GM12878 (cell line): Measurements from ENCODE around the gene KCNIP3. TPM values are rescaled to one million over a fixed set of nuclear protein-coding genes. Genes with fewer than 3 reads are reported as not detected.

ENCODE experiments used
- ATAC-seq: fragments of 200-7000 bp; cut with Tn5 transposase; 3 replicates; pipeline ENCODE4 v1.9.1; 2020; ENCODE audit warnings: mild to moderate bottlenecking, moderate library complexity
- BruUV-seq: library from RNA; stranded (reverse); fragments of 400-500 nt; replicated peaks from 2 replicates; lab custom pipeline; 2021; lab: Mats Ljungman, UMichigan
- CTCF ChIA-PET: fragments of 300-600 bp; sonication (Branson Sonifier 250); formaldehyde crosslinking; extraction: SDS; loops from one replicate; lab custom pipeline; 2021; ENCODE audit warnings: inconsistent platforms; lab: Yijun Ruan, JAX
- POLR2A ChIA-PET: fragments of 350-600 bp; formaldehyde crosslinking; extraction: SDS; loops from one replicate; lab custom pipeline; 2021; ENCODE audit warnings: inconsistent platforms; lab: Charles Lee
- RAD21 ChIA-PET: fragments of 300-600 bp; sonication (Branson Sonifier 250); formaldehyde crosslinking; loops from one replicate; lab custom pipeline; 2023; ENCODE audit warnings: antibody characterized with exemption; ENCODE audit not compliant: unreplicated experiment; lab: Charles Lee
- SMC1A ChIA-PET: fragments of 300-600 bp; sonication (Branson Sonifier 250); formaldehyde crosslinking; loops from one replicate; lab custom pipeline; 2023; ENCODE audit not compliant: unreplicated experiment, uncharacterized antibody; lab: Charles Lee
- DNase-seq: peaks from one replicate; pipeline ENCODE4 v3.0.0-alpha.2; 2011; ENCODE audit warnings: low read depth, low spot score
- FAIRE-seq: peaks from 3 replicates; lab custom pipeline; 2011; peaks lifted over from hg19 to GRCh38; lab: Jason Lieb, UNC
- H2AFZ ChIP-seq: 2 replicates; pipeline ENCODE4 v1.6.0; 2011; ENCODE audit warnings: low read depth, low read length, control low read depth; ENCODE audit not compliant: control insufficient read depth
- H3K27ac ChIP-seq: 2 replicates; pipeline ENCODE4 v1.5.1; 2011; ENCODE audit warnings: control low read depth; ENCODE audit not compliant: control insufficient read depth, insufficient read depth
- H3K27me3 ChIP-seq, 2 experiments: replicated peaks in 1 of 2; 2 replicates each; pipeline versions ENCODE4 v1.6.0 to v1.6.1; 2011; ENCODE audit warnings: low read length in 1 of 2; ENCODE audit not compliant: control insufficient read depth in 2 of 2, insufficient read depth in 2 of 2
- H3K36me3 ChIP-seq, 2 experiments: 2 replicates each; pipeline ENCODE4 v1.5.1; 2011; ENCODE audit warnings: low read length in 1 of 2; ENCODE audit not compliant: control insufficient read depth in 2 of 2, insufficient read depth in 2 of 2
- H3K4me1 ChIP-seq: 2 replicates; pipeline ENCODE4 v1.6.1; 2011; ENCODE audit warnings: mild to moderate bottlenecking, low read length, moderate library complexity, mixed read lengths; ENCODE audit not compliant: control insufficient read depth, insufficient read depth
- H3K4me2 ChIP-seq: 2 replicates; pipeline ENCODE4 v1.6.0; 2011; ENCODE audit warnings: control low read depth; ENCODE audit not compliant: control insufficient read depth, insufficient read depth
- H3K4me3 ChIP-seq: fragments of 200-600 bp; sonication (generic); 2 replicates; pipeline ENCODE4 v1.5.1; 2016
- H3K79me2 ChIP-seq: 2 replicates; pipeline ENCODE4 v1.6.0; 2011; ENCODE audit warnings: low read length; ENCODE audit not compliant: control insufficient read depth, insufficient read depth
- H3K9ac ChIP-seq: 2 replicates; pipeline ENCODE4 v1.8.0; 2011; ENCODE audit warnings: low read length, control low read depth, mixed read lengths; ENCODE audit not compliant: control insufficient read depth, insufficient read depth
- H3K9me3 ChIP-seq: replicated peaks from 3 replicates; pipeline ENCODE4 v1.5.1; 2011; ENCODE audit warnings: mild to moderate bottlenecking, low read length; ENCODE audit not compliant: control insufficient read depth, insufficient read depth
- H4K20me1 ChIP-seq: 2 replicates; pipeline ENCODE4 v1.6.0; 2011; ENCODE audit not compliant: control insufficient read depth, insufficient read depth
- CBFB ChIP-seq: IDR thresholded peaks from 2 replicates; pipeline ENCODE4 v1.6.1; 2016; ENCODE audit warnings: antibody characterized with exemption, low read depth
- CHD1 ChIP-seq: IDR thresholded peaks from 2 replicates; pipeline ENCODE4 v1.6.1; 2012; ENCODE audit warnings: low read depth, low read length, improper control_type of control experiment
- CREB1 ChIP-seq: IDR thresholded peaks from 2 replicates; pipeline ENCODE4 v1.6.1; 2012; ENCODE audit warnings: low read depth, mild to moderate bottlenecking, inconsistent platforms
- GABPA ChIP-seq: IDR thresholded peaks from 2 replicates; pipeline ENCODE4 v1.6.1; 2014; ENCODE audit warnings: antibody characterized with exemption, low read depth, mild to moderate bottlenecking, inconsistent platforms
- HDAC6 ChIP-seq: fragments of 200-600 bp; sonication (generic); IDR thresholded peaks from one replicate; pipeline ENCODE4 v1.8.0; 2017; ENCODE audit warnings: antibody characterized with exemption; ENCODE audit not compliant: unreplicated experiment
- IKZF1 ChIP-seq: fragments of 450-650 bp; conservative IDR thresholded peaks from 2 replicates; pipeline ENCODE4 v1.6.1; 2017; ENCODE audit warnings: antibody characterized with exemption, mild to moderate bottlenecking
- IKZF2 ChIP-seq, 2 experiments: fragments of 450-650 bp; IDR thresholded peaks; 2 replicates each; pipeline ENCODE4 v1.6.1; 2017; ENCODE audit warnings: mild to moderate bottlenecking in 2 of 2, moderate library complexity in 2 of 2
- JUNB ChIP-seq: IDR thresholded peaks from 2 replicates; pipeline ENCODE4 v1.6.1; 2016; ENCODE audit warnings: antibody characterized with exemption, mild to moderate bottlenecking
- MTA2 ChIP-seq: fragments of 450-650 bp; IDR thresholded peaks from 2 replicates; pipeline ENCODE4 v1.6.1; 2016; ENCODE audit warnings: low read depth, mild to moderate bottlenecking, moderate library complexity
- RAD51 ChIP-seq: fragments of 450-650 bp; IDR thresholded peaks from 2 replicates; pipeline ENCODE4 v1.6.1; 2016; ENCODE audit warnings: moderate library complexity, mild to moderate bottlenecking, inconsistent platforms
- RB1 ChIP-seq: fragments of 450-650 bp; formaldehyde crosslinking; IDR thresholded peaks from 2 replicates; pipeline ENCODE4 v1.6.1; 2017; ENCODE audit warnings: mild to moderate bottlenecking, borderline replicate concordance
- RBBP5 ChIP-seq: fragments of 200-600 bp; sonication (generic); conservative IDR thresholded peaks from 2 replicates; pipeline ENCODE4 v1.6.1; 2016
- SIN3A ChIP-seq: IDR thresholded peaks from 2 replicates; pipeline ENCODE4 v1.6.1; 2012; ENCODE audit warnings: low read depth, low read length, improper control_type of control experiment
- SREBF2 ChIP-seq: IDR thresholded peaks from 2 replicates; pipeline ENCODE4 v1.6.1; 2012; ENCODE audit warnings: mild to moderate bottlenecking, low read length
- SRF ChIP-seq, 2 experiments: IDR thresholded peaks; 2 replicates each; pipeline ENCODE4 v1.6.1; 2011; ENCODE audit warnings: low read depth in 2 of 2, low read length in 2 of 2, mild to moderate bottlenecking in 1 of 2, moderate library complexity in 1 of 2
- SUPT20H ChIP-seq: IDR thresholded peaks from 2 replicates; pipeline ENCODE4 v1.6.1; 2011; ENCODE audit warnings: low read depth, mild to moderate bottlenecking, low read length, moderate library complexity, borderline replicate concordance; ENCODE audit not compliant: control insufficient read depth
- SUZ12 ChIP-seq: fragments of 200-600 bp; sonication (generic); IDR thresholded peaks from one replicate; pipeline ENCODE4 v1.6.1; 2018; ENCODE audit warnings: antibody characterized with exemption, mild to moderate bottlenecking; ENCODE audit not compliant: unreplicated experiment
- WRNIP1 ChIP-seq: IDR thresholded peaks from 2 replicates; pipeline ENCODE4 v1.6.1; 2011; ENCODE audit warnings: low read depth, low read length, improper control_type of control experiment, borderline replicate concordance
- YBX1 ChIP-seq: fragments of 450-650 bp; IDR thresholded peaks from 2 replicates; pipeline ENCODE4 v1.6.1; 2016; ENCODE audit warnings: antibody characterized with exemption
- ZNF24 ChIP-seq: fragments of 450-650 bp; IDR thresholded peaks from 2 replicates; pipeline ENCODE4 v1.6.1; 2017; ENCODE audit warnings: antibody characterized with exemption, mild to moderate bottlenecking
- WGBS: methylation state at CpG from one replicate; pipeline ENCODE4 v1.1.6; 2016; ENCODE audit warnings: low lambda C conversion rate; ENCODE audit not compliant: insufficient replicate concordance, insufficient coverage; ENCODE audit errors: missing lambda C conversion rate; 5-methylcytosine and 5-hydroxymethylcytosine counted together
- in situ Hi-C: fragments of 300-500 bp; cut with MboI; formaldehyde crosslinking; loops from 9 replicates; pipeline ENCODE4 v1.14.3; 2018; ENCODE audit warnings: mixed read lengths
- intact Hi-C: fragments of 100-400 bp; cut with micrococcal nuclease; formaldehyde crosslinking; loops from one replicate; pipeline ENCODE4 v1.14.2; 2022; ENCODE audit not compliant: unreplicated experiment
- polyA plus RNA-seq, 11 experiments: library from polyadenylated mRNA; depleted of rRNA in 4 of 11; unstranded in 6 of 11; stranded (reverse) in 5 of 11; fragments of >200 nt; fragmentation: Nextera tagmentation in 4 of 11; fragmentation: Illumina TruSeq in 1 of 11; extraction: Ambion mirVana in 4 of 11; extraction: Trizol in 1 of 11; gene quantifications; 1 replicate in 1 of 11; 2 replicates in 10 of 11; pipeline versions ENCODE4 v1.2.1 to v1.2.3, GENCODE V29; 2011 to 2016; ENCODE audit warnings: inconsistent platforms in 2 of 11, missing spikeins in 2 of 11, low read depth in 1 of 11
- total RNA-seq, 4 experiments: library from RNA; depleted of rRNA in 3 of 4; stranded (reverse); fragments of >200 nt in 3 of 4; fragmentation: Illumina TruSeq in 1 of 4; extraction: Trizol in 1 of 4; gene quantifications; 2 replicates each; pipeline versions ENCODE4 v1.2.1 to v1.2.3, GENCODE V29; 2013 to 2021
- TF ChIP-seq, protein P1 (sequence below): fragments of 150-350 bp; IDR thresholded peaks from 2 replicates; pipeline ENCODE4 v1.6.1; 2016; ENCODE audit warnings: low read depth, low read length
- TF ChIP-seq, protein P2 (sequence below): IDR thresholded peaks from 2 replicates; pipeline ENCODE4 v1.6.1; 2011; ENCODE audit warnings: low read depth, low read length, improper control_type of control experiment, borderline replicate concordance

KCNIP3 gene
- total and polyA plus RNA-seq, 10 of the 15 experiments (the other 5 are each of a cell fraction or from before 2014, with no cell fraction given), result not detected

DNA sequence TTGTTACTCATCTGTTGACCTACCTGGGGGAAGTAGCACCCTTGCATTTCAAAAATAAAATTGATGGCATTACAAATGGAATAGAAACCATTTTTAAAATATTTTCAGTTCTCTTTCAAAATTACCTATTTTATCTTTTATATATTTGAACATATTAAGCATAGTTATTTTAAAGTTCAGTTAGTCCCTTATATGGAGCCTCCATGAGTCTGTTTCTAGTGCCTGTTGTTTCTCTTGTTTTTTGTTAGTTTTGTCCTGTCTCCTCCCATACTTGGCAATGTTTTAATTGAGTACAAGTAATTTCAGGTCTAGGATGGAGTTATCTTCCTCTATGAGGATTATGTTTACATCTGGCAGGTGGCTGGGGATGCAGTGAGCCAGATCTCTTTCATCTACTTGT is 5.9 kb upstream of the KCNIP3 start:
- SMC1A ChIA-PET, result no interaction called here
- intact Hi-C loops, result no loop called here

DNA sequence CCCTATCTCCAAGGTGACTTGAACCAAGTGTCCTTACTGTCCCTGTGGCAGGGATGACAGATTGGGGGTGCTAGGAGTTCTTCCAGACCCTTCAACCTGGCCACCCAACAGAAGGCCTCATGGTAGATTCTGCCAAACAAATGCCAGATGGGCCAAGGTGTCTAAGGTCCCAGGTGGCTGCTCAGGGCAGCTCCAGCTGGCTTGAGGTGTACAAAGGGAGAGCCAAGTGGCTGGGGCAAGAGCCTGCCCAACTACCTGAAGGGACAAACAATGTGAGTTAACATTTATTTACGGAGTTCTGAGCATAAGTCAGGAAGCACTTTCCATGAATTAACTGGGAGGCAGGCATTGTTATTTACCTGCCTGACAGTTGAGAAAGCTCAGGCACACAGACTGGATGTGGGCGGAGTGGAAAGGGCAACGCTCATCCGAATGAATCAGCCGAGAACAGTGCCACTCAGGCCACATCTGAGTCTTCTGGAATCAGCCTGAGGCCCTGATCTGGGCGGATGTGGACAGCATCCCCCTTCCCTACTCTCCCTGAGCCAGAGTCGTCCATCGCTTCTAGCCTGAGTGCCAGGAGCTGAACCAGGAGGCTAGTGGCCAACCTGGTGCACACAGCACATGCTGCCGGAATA is 4.4 kb upstream of the KCNIP3 start:
- Histone ChIP-seq H3K9ac (no peak overlapping the region), H3K27ac (no peak overlapping the region), H3K36me3 (no peaks in the 10 kb centered on the region), H3K4me1 (no peaks in the 10 kb centered on the region), H3K27me3 (no peaks in the 10 kb centered on the region), H3K79me2 (no peaks in the 10 kb centered on the region), H4K20me1 (no peaks in the 10 kb centered on the region), H3K4me3 (no peak overlapping the region), H3K9me3 (no peaks in the 10 kb centered on the region; the same call in 2 of the 3 replicates), H2AFZ (no peak overlapping the region), H3K4me2 (no peak overlapping the region)
- CTCF ChIA-PET, result no interaction called here
- intact Hi-C loops, result no loop called here
- in situ Hi-C loops, result no loop called here
- no peak for ATAC-seq
- no TSS peak for BruUV-seq
- WGBS, result 65% methylated on average over 8 of the region's 9 CpGs
- RAD21 ChIA-PET, result no interaction called here
- DNase-seq, result no peak
- SMC1A ChIA-PET, result no interaction called here
- POLR2A ChIA-PET, result no interaction called here
- no peak for FAIRE-seq
- TF ChIP-seq CHD1 (no peak), SREBF2 (no peak), SUPT20H (no peak), JUNB (no peak), CREB1 (no peak), IKZF2 (IDR thresholded peaks at IDR 0.05) (no peak), SUZ12 (no peak), CBFB (no peak), SIN3A (no peak), IKZF1 (no peak)
- TF ChIP-seq, protein P1, sequence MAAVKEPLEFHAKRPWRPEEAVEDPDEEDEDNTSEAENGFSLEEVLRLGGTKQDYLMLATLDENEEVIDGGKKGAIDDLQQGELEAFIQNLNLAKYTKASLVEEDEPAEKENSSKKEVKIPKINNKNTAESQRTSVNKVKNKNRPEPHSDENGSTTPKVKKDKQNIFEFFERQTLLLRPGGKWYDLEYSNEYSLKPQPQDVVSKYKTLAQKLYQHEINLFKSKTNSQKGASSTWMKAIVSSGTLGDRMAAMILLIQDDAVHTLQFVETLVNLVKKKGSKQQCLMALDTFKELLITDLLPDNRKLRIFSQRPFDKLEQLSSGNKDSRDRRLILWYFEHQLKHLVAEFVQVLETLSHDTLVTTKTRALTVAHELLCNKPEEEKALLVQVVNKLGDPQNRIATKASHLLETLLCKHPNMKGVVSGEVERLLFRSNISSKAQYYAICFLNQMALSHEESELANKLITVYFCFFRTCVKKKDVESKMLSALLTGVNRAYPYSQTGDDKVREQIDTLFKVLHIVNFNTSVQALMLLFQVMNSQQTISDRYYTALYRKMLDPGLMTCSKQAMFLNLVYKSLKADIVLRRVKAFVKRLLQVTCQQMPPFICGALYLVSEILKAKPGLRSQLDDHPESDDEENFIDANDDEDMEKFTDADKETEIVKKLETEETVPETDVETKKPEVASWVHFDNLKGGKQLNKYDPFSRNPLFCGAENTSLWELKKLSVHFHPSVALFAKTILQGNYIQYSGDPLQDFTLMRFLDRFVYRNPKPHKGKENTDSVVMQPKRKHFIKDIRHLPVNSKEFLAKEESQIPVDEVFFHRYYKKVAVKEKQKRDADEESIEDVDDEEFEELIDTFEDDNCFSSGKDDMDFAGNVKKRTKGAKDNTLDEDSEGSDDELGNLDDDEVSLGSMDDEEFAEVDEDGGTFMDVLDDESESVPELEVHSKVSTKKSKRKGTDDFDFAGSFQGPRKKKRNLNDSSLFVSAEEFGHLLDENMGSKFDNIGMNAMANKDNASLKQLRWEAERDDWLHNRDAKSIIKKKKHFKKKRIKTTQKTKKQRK, result no peak

More for the DNA sequence above, 5.9 kb upstream of the KCNIP3 start:
- H3K9ac ChIP-seq, result no peak overlapping the region
- H3K27me3 ChIP-seq, result no peaks in the 10 kb centered on the region
- no peak for TF ChIP-seq MTA2
- no peak for TF ChIP-seq RBBP5
- TF ChIP-seq, protein P2, sequence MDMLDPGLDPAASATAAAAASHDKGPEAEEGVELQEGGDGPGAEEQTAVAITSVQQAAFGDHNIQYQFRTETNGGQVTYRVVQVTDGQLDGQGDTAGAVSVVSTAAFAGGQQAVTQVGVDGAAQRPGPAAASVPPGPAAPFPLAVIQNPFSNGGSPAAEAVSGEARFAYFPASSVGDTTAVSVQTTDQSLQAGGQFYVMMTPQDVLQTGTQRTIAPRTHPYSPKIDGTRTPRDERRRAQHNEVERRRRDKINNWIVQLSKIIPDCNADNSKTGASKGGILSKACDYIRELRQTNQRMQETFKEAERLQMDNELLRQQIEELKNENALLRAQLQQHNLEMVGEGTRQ, result no peak
- TF ChIP-seq HDAC6, result no peak
- TF ChIP-seq ZNF24, result no peak
- TF ChIP-seq GABPA, result no peak
- TF ChIP-seq WRNIP1, result no peak
- TF ChIP-seq YBX1, result no peak
- no peak for TF ChIP-seq RB1
- TF ChIP-seq RAD51, result no peak
- TF ChIP-seq SRF (IDR thresholded peaks at IDR 0.05; ENCODE audit: low read depth in 2 of 2, low read length in 2 of 2), result no peak
- no peak for TF ChIP-seq IKZF2 (IDR thresholded peaks at IDR 0.05)
- no peaks in the 10 kb centered on the region for H3K4me1 ChIP-seq
- H3K36me3 ChIP-seq, result no peaks in the 10 kb centered on the region
- FAIRE-seq, result no peak
- POLR2A ChIA-PET, result no interaction called here
- in situ Hi-C loops, result no loop called here
- RAD21 ChIA-PET, result no interaction called here
- no peak for ATAC-seq
- CTCF ChIA-PET, result no interaction called here
- H3K4me2 ChIP-seq, result no peak overlapping the region
- no peaks in the 10 kb centered on the region; the same call in 2 of the 3 replicates for H3K9me3 ChIP-seq
- H3K4me3 ChIP-seq, result no peak overlapping the region
- H3K79me2 ChIP-seq, result no peaks in the 10 kb centered on the region
- no peaks in the 10 kb centered on the region for H4K20me1 ChIP-seq
- H2AFZ ChIP-seq, result no peak overlapping the region
- no TSS peak for BruUV-seq
- DNase-seq, result no peak
- H3K27ac ChIP-seq, result no peak overlapping the region
